Stimulated activated CD8-positive, alpha-beta memory T cell treated with anti-CD3 and anti-CD28 coated beads, Interleukin-2, amount 100 ng/mL, for 48 hours (primary cell): Measurements from ENCODE around the gene MAP7.
"Not testable (repeated sequence)": the region's sequence is repeated elsewhere in the genome, so short reads cannot be mapped to it uniquely, and the experiment has no call there.

ENCODE experiments used
- DNase-seq, 2 donors: peaks; one replicate each; pipeline ENCODE4 v3.0.0-alpha.2; 2020; ENCODE audit warnings: low read depth in 2 of 2

MAP7 gene

DNA sequence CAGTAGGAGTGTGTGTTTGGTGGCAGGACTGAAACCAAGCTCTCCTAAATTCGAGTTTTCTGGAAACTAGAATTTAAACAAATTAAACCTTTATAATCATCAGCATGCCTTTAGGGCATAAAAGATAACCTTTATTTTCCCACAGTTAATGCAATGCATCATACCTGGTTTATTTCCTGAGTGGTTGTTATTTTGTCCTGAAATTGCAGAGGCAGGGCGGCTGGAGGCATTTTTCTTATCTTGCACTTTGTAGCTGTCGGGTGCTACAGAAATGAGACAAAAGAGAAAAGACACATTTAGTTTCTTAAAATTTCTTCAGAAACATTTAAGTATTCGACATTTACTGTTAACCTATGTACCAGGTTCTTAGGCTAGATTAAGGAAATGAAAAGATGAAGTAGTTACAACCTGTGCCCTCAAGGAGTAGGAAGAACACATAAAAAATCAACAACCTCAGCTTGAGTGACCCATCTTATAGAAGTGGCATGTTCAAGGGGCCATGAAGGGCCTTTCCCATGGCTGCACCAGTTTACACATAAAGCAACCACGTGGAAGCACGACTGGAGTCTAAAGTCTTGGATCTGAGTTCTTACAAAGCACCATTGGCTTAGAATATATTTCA, 128.6 kb downstream of the MAP7 start:
- DNase-seq, result no peak

DNA sequence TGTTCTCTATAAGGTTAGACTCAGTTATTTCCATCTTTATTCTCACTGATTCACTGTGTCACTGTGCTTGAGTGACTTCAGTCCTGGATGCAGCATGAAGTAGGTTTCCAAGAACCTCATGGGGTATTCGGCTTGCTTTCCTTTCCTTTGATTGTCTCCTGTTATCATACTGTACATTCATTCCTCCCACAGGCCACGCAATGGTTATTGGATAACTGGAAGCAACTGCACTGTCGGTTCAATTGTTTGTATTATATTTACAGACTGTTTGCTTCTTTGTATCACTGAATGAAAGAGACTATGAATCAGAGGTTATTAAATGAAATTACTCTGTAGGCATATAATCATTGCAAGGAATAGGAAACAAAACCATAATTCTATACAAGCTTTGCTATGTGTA, 129.4 kb downstream of the MAP7 start:
- DNase-seq, result no peak

DNA sequence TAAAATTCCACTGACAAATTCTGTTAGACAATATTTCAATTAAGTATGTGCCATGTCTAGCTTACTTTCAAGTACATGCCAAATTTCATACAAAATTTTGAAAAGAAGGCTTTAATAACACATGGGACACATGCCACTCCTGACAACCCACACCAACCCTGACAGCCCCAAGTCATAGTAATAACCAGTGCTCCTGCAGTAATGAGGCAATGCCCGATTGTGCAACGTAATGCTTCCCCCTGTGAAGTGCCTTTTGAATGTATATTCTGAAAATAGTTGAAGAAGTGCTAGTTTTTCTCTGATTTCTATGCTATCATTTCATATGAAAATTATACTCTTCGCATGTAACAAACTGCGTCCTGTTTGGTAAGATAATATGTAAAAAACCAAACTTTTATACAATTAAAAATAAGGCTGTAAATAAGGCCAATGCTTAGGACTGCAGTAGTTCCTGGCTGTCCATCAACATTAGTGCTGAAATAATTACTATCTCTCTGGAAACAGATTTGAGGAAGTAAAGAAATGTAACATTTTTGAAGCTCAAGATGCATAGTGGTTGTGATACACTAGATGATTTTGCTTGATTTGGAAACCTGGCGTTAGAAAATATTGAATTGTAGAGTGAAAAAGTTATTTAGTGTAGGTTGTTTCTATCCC, 134.7 kb downstream of the MAP7 start:
- no peak for DNase-seq

DNA sequence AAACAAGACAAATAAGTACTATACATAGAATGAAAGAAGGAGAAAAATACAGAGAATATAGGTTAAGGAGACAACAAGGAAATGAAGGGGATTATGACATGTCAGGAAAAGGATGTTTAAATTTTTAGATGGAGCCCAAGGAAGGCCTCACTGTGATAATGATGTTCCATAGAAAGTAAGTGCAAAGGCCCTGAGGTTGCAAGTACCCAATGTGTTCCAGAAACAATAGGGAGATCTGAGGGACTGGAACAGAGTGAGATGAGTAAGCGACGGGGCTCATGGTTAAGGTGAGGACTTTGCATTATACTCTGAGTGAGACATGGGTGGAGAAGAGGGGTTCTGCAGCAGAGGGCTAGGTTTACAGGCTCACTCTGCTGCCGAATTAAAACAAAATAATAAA, 137.8 kb downstream of the MAP7 start:
- no peak for DNase-seq

DNA sequence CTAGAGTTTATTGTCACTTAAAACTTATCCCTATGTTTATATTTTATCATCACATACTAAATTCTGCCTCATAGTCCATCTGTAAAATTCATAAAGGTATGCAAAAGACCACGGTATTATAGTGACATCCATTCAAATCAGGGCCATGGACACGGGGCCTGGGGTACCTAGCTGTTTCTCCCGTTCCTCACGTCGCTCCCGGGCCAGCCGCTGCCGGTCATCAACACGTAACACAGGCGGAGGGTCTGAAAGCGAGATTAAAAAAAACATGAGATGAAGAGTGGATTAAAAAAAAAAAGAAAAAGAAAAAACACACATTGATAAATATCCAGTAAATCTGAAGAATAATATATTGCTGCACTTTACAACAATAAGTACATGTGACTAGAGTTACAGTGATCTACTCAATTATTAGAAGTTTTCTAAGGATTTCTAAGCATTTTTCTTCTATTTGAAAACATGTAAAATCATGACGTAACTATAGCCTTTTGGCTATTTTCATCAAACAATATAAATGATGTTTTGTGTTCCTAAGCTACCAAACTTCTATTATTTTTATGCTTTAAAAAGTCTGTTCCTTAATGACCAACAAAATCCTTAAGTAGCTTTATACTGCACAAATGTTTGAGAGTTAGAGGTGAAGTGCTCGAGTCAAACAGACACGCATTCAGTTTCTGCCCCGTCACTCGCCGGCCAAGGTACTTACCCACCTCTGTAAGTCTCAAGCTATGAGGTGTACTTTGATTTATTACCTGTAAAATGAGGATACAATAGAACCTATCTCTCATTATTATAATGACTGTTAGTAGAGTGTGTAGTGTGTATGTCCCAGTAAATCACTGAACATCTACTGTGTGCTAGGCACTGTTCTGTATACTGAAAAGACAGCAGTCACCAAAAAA, 138.5 kb downstream of the MAP7 start:
- DNase-seq, result no peak

DNA sequence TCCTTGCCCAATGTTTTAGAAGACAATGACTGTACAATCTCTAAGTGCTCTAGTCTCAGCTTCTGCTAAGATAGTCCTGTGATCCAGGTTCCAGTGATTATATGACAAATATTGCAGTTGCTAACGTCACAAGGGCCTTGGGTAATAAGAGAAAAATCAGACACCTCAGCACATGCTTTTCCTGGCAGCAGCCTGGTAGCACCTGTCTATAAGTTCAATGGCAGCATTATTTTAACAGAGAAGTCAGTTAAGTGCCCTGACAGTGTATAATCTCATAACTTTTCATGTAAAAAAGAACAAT, 139.2 kb downstream of the MAP7 start:
- DNase-seq, result no peak

DNA sequence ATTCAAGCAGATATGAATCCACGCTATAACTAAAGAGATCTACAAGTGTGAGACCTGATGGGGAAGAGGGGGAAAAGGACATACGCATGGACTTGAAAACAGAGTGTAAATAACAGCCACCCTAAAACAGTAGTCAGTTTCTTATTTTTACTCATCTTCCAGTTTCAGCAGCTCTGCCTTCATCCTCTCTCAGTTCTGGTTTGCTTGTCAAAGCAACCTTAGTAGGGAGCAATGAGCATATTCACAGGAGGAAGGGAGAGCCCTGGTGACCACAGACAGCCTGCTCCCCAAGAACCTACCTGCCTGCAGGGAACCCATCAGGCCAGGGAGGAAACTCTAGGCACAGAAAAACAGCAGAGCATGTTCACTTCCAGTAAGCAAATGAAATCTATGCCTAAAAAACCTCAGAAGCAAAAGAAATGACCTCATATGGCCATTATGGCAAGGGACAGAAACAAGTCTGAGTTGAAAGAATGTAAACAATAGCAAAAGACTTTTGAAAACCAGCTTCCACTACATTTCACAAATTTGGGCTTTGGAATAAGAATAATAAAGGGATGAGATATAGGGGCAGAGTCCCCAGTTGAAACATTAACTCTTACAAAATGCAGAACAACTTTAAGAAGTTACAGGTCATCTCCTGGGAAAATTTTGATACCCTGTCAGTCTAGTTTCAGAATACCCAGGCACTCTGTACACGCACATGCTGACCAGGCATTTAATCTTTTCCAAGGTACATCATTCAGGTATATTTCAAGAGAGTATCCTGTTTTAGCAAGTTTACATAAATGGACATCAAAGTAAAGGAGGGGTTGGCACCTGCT, 139.8 kb downstream of the MAP7 start:
- no peak for DNase-seq

DNA sequence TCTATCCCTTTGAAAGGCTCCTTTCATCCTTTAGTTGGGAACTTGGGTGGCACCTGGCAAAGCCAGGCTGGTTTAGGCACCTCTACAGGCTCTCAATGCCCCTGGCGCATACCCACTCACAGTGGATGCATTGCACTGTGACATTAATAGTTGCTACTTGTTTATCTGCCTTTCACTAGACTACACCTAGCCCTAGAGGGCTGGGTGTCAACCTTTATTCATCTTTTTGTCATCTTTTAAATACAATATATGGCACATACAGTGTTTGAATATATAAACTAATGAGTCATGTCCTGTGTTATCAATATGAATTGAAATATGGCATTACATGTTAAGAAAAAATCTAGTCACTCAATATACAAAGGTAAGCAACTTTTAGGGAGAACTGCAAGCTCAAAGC, 140.6 kb downstream of the MAP7 start:
- no peak for DNase-seq

DNA sequence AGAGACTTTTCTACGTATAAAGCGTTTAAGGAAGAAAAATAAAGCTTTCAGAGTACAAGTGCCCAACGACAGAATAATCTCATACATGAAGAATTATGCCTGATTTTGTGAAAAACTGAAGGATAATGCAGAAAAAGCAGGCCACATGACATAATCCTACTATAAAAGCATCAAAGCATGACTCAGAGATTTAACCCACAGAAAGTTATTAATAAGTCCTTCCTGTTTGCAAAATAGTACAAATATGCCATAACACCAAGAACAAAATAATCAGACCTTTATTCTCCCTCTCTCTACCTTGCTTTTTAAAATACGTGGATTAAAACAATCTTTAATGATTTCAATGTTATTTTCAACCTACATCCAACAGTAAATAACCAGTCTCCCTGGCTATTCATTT, 142.0 kb downstream of the MAP7 start:
- DNase-seq, result no peak

DNA sequence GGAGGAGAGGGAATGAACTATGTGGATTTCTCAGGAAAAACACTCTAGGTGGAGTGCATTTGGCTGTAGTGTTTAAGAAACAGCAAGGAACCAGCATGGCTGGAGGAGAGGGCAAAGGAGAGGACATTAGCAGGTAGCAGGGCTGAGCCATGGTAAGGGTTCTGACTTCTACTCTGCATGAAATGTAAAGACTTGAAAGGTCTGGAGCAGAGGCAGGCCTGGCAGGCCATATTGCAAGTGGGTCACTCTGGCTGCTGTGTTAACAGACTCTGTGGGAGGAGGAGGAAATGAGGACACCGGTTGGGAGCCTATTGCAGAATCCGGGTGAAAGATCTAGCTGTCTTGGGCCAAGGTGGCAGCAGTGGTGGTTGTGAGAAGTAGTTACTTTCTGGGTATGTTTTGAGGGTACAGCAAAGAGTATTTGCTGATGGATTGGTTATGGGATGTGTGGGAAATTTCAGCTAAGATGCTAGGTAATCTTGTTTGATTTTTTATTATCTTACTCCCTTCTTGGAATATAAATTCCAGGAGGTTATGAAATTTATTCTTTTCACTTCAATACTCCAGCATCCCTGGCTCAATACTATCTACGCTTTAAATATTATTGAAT, 144.7 kb downstream of the MAP7 start:
- DNase-seq, result no peak

DNA sequence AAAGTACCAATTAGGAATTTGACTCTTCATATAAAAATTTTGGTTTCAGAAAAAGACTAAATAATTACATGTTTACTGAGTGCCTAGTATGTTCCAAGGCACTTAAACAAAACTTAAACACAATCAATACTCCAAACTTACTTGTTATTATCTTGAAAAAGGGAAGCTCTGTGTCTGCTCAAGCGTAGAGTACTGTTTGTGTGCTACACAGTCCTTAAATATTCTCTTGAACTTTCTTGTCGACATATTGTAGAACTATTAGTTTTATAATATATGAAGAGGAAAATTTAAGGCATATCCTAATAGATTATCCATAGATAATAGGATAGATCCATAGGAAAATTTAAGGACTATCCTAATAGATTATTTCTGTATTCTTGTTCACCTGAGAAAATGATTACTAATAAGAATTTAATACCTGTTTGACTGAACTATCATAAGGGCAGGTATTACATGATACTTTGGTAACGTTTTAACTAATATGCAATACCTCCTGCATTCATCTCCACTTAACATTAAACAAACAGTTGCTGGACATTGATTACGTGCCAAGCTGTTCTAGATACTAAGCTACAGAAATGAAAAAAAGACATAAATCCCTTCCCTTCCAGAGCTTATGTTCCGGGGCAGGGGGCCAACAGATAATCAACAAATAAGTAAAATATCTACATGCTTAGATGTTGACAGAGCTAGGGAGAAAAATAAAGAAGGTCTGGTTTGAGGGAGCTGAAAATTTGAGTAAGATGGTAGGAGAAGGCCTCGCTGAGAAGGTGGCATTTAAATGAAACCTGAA, 145.4 kb downstream of the MAP7 start:
- DNase-seq, result no peak

DNA sequence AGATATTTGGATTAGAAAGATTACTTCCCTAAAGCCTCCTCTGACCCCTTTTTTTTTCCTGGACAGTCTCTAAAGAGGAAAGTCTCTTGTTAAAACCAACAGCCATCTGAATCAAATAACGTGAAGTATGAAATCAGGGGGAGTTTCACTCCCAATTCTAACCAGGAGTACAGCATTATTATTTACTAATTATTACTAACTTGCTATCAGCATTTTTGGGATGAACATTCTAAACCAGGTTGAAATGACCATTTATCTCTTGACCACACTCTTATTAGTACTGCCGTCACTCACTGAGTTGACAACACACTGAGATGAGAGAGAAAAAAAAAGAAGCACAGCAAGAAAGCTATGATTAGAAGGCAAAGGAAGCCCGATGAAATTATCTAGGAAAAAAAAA, 146.2 kb downstream of the MAP7 start:
- DNase-seq, result no peak

DNA sequence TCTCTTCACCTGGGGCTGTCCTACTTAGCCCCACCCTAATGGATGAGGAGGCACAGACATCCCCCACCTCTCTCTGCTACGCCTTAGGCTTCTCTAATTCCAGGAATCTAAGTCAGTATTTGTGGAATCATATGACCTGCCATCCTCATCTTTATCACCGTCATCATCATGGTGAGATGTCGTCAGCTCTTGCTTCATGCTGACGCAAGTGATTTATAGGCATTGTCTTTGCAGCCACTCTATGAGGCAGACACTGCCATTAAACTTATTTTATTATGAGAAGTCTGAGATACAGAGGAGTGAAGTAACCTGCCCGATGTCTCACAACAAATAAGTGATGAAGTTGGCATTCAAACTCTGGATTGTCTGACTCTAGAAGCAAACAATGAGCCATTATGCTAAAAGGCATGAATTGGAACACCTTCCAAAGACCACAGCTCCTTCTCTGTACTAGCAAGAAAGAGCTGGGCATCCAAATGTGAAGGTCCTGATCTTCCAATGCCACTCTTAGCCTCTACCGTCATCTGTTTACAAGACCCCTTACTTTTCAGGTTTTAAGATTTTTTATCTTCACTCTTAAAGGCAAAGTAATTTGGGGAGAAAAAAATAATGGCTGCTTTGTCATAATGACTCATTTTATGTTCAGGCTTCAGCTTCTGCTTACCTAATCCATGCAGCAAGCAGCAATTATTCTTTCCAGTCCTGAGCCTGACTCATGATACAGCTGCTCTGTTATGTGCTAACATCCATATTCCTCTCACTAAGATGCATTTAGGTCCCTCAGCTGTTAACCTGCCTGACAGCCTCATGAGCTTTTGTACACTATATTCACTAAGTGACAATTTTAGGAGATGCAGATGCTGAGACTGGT, 146.9 kb downstream of the MAP7 start:
- DNase-seq, result no peak

DNA sequence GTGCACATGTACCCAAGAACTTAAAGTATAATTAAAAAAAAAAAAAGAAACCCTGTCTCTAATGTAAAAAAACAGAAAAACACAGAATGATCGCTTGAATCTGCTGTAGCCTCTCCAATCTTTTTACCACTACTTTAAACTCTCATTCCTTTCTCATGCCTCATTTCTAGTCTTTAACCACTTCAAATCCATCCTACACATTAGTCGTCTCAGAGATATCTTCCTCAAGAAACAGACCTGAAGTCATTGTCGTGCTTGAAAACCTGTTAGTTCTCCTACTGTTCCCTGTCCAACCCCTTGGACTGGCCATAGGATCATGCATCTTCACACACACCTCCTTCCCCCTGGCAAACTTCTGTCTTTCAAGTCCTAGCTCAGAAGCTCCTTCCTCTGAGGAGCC, 148.5 kb downstream of the MAP7 start:
- no peak for DNase-seq

DNA sequence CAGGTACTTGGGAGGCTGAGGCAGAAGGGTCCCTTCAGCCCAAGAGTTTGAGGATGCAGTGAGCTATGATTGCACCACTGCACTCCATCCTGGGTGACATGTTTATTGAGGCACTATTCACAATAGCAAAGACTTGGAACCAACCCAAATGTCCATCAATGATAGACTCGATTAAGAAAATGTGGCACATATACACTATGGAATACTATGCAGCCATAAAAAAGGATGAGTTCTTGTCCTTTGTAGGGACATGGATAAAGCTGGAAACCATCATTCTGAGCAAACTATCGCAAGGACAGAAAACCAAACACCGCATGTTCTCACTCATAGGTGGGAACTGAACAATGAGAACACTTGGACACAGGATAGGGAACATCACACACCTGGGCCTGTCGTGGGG, 149.0 kb downstream of the MAP7 start:
- not testable (repeated sequence) for DNase-seq

DNA sequence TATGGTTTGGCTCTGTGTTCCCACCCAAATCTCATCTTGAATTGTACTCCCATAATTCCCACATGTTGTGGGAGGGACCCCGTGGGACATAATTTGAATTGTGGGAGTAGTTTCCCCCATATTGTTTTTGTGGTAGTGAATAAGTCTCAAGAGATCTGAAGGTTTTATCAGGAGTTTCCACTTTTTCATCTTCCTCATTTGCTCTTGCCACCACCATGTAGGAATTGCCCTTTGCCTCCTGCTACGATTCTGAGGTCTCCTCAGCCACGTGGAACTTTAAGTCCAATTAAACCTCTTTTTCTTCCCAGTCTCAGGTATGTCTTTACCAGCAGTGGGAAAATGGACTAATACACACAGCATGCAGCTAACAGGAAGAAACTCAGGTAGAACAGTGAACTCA, 151.8 kb downstream of the MAP7 start:
- no peak for DNase-seq

DNA sequence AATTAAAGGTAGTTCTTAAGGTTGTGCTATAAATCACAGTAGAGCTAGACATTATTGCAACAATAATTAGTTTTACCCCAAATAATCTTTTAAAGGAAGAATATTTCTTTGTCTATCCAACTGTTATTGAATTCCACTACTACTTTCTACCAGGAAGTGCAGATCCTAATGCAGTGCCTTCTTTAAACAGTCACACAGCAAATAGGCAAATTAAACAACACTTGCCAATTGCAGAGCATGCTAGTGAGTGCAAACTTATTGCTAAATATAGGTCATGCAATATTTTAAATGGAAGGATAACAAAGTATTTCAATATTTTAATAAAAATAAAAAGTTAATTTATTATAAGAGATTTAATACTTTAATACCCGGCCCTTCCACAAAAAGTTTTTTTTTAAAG, 153.3 kb downstream of the MAP7 start:
- DNase-seq, result no peak

DNA sequence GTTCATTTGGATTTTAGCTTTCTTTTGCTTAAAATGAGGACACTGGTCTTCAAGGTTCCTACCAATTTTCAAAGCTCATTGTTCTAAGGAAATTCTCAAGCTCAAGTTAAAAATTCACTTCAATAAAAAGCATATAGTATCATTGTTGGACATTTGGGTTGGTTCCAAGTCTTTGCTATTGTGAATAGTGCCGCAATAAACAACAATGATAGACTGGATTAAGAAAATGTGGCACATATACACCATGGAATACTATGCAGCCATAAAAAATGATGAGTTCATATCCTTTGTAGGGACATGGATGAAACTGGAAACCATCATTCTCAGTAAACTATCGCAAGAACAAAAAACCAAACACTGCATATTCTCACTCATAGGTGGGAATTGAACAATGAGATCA, 159.3 kb downstream of the MAP7 start:
- not testable (repeated sequence) for DNase-seq

DNA sequence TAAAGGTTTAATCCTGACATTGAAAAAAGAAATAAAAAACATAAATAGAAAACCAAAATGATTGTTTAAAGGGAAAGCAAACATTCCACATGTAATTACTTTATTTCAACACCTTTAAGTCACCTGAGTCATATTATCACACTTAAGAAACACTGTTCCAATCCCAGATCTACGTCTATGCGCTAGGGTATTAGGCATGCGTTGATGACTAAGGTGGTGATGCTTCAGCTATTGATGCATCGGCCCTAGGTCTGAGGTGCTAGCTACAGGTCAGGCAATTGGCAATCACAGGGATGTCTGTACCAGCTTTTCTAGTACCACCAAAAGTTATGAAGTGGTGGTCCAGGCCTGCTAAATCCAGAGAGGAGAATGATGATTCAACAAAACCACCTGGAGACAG, 162.9 kb downstream of the MAP7 start:
- DNase-seq, result no peak
